RCC 7860 (cell line): ENCODE measurements around the gene BAHD1.

Experiments
- DNase-seq: peaks from one replicate; pipeline ENCODE4 v3.0.0-alpha.2; 2015; ENCODE audit warnings: low spot score
- FAIRE-seq: peaks from 2 replicates; lab custom pipeline; 2012; peaks lifted over from hg19 to GRCh38; lab: Jason Lieb, UNC

The BAHD1 gene

GRCh38 chr15:40489274-40490175 lies 48.8 kb downstream of the BAHD1 start:
- no peak for FAIRE-seq
- DNase-seq: no peak

- FAIRE-seq: no peak
- DNase-seq: peak; percentile 13
Measured at GRCh38 chr15:40493089-40493840, 52.5 kb downstream of the BAHD1 start.

DNA sequence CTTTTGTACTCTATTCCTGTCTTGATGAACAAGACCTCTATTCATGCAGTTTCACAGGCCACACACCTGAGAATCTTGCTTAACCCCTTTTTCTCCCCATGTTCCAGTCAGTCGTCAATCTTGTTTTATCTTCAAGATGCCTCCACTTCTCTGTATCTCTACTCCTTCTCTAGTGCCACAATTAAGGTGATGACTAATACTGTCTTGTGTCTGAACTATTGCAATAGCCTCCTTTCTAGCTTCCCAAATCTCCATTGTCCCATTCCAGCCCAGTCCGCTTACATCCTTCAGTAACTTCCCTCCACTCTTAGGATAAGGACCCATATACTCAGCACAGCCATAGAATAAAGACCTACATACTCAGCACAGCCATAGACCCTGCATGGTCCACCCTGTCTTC lies 54.8 kb downstream of the BAHD1 start:
- FAIRE-seq (no peak), DNase-seq (no peak)

GRCh38 chr15:40498418-40498817 lies 57.7 kb downstream of the BAHD1 start:
- FAIRE-seq (no peak), DNase-seq (peak; percentile 53)

DNA sequence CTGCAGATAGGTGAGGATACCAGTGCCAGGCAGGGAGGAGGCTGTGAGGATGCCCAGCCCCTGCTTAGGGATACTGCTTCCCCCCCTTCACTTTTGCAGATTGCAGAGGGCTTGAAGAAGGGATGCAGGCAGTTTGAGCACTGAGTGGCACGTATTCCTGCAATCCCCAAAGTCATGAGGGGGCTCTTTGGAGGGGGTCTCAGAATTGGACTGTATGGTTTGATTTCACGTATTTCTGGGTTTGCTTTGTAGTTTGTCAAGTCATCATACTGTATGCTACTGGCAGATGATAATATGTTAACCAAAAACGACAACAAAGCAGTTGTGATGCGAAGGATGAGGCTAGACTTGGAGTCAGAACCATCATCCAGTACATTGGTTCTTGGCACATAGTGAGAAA lies 58.1 kb downstream of the BAHD1 start:
- FAIRE-seq (no peak), DNase-seq (no peak)

DNA sequence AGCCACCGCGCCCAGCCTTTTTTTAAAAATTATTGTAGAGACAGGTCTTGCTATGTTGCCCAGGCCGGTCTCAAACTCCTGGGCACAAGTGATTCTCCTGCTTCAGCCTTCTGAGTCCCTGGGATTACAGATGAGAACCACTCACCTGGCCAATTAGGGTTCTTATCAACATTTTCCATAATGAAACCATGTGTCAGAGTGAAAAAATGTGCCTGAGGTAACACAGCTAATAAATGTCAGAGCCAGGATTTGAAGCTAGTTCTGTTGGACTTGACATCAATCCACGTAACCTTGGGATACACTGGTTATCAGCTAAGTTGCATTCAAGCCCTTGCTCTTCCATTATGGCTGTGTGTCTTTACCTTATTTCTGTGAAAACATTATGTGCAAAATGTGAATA lies 59.2 kb downstream of the BAHD1 start:
- FAIRE-seq (no peak), DNase-seq (no peak)

- no peak for FAIRE-seq
Measured at GRCh38 chr15:40500568-40501330, 60.0 kb downstream of the BAHD1 start.

GRCh38 chr15:40501487-40501886 lies 60.7 kb downstream of the BAHD1 start:
- peak; percentile 46 for DNase-seq
- no peak for FAIRE-seq

More at GRCh38 chr15:40500568-40501330, 60.0 kb downstream of the BAHD1 start:
- DNase-seq: no peak

DNA sequence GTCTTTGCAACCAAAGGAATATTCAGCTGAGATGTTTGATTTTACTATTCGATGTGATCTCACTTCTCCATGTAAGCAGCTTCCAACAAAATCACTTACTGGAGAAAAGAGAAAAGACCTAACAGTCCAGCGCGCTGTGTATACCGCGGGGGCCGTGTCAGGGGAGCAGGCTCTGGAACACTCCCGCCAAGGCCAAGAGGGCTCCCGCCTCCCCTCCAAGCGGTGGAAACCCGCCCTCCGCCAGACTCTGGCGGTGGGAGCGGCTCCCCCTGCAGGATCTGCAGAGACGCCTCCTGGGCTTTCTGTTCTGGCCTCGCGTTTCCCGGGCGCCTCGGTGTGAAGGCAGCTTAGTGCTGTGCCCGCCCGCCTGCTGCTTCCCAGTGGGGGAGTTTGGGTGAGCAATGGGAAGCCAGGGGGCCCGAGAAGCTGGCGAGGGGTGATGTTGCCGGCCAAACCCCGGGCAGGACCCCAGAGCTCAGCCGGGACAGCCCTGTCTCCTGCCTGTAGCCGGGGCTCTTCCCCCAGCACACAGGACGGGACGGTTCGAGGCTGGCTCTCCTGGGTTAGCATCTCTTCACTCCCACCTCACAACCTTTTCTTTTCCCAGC lies 66.3 kb downstream of the BAHD1 start:
- FAIRE-seq: no peak
- DNase-seq: peak; percentile 9

DNA sequence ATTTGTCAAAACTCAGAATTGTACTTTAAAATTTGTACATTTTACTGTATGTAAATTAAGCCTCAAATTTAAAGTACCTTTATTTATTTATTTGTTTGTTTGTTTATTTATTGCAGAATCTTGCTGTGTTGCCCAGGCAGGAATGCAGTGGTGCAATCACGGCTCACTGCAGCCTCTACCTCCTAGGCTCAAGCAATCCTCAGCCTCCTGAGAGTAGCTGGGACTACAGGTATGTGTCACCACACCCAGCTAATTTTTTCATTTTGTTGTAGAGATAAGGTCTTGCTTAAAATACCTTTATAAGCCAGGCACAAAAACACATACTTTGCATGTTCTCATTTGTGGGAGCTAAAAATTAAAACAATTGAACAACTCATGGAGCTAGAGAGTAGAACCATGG lies 67.5 kb downstream of the BAHD1 start:
- no peak for FAIRE-seq
- no peak for DNase-seq

GRCh38 chr15:40510201-40510600 lies 69.4 kb downstream of the BAHD1 start:
- no peak for DNase-seq
- no peak for FAIRE-seq

GRCh38 chr15:40511093-40511471 lies 70.3 kb downstream of the BAHD1 start:
- DNase-seq (no peak), FAIRE-seq (no peak)

- no peak for DNase-seq
- FAIRE-seq: no peak
Measured at GRCh38 chr15:40511472-40512133, 70.8 kb downstream of the BAHD1 start.

- no peak for FAIRE-seq
- no peak for DNase-seq
Measured at GRCh38 chr15:40512440-40512839, 71.7 kb downstream of the BAHD1 start.

GRCh38 chr15:40513609-40514008 lies 72.9 kb downstream of the BAHD1 start:
- DNase-seq: no peak
- no peak for FAIRE-seq

GRCh38 chr15:40516322-40516721 lies 75.6 kb downstream of the BAHD1 start:
- no peak for DNase-seq
- no peak for FAIRE-seq
